ENCODE data around the gene COL6A2. TPM values are rescaled to one million over a fixed set of nuclear protein-coding genes. Genes with fewer than 3 reads are reported as not detected.
"Not testable (repeated sequence)": the region's sequence is repeated elsewhere in the genome, so short reads cannot be mapped to it uniquely, and the experiment has no call there.

The COL6A2 gene
- total RNA-seq, 1 donor from 2014 or later, result 37.1 TPM

DNA sequence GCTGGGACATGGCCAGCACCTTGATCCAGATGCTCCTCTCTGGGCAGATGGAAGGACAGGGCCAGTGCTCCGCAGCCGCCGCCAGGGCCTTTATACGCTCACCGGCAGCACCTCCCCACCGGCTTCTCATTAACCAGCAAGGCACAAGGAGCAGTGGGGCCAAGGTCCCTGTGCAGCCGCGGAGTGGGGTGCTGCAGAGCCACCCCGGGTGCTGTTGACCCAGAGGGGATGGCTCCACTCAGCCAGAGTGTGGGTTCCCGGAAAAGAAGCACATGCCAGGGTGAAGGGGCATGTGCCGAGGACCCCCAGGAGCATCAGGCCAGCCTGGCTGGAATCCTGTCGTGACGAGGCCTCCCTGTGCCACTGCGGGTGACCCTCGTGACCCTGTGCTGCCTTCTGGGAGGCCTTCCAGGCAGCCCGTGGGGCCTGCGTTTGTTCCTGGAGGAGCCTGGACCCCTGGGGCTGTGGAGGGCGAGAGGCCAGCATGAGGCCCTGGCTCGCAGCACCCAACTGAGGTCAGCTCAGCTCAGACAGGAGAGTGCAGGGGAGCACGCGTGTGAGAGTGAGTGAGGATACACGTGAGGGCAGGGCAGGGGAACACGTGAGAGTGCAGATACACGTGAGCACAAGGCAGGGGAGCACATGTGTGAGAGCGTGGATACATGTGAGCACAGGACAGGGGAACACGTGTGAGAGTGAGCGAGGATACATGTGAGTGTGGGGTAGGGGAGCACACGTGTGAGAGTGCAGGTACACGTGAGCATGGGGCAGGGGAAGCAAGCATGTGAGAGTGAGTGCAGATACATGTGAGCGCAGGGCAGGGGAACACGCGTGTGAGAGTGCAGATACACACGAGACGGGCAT lies 57.8 kb downstream of the COL6A2 start, which contains the start of gene FTCD:
Gene FTCD, minus strand, starts transcription at position 66 of the 864 bp plus-strand sequence. Its CDS starts 56 bp downstream, at position 10.
- no peak for DNase-seq

DNA sequence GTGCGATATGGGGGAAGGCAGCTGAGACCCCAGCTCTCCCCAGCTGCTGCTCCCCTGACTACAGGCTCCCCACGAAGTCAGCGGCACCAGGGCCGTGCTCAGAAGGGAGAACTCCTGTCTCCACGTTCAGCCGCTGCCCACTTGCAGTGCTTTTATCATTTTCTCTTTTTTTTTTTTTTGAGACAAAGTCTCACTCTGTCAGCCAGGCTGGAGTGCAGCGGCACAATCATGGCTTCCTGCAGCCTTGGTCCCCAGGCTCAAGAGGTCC lies 58.4 kb downstream of the COL6A2 start:
- DNase-seq, result no peak

DNA sequence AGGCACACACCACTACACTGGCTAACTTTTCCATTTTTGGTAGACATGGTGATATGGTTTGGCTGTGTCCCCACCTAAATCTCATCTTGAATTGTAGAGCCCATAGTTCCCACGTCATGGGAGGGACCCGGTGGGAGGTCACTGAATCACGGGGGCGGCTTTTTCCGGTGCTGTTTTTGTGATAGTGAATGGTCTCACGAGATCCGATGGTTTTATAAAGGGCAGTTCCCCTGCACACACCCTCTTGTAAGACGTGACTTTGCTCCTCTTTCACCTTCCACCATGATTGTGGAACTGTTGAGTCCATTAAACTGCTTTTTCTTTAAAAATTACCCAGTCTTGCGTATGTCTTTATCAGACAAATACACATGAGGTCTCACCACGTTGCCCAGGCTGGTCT lies 58.8 kb downstream of the COL6A2 start:
- no peak for DNase-seq

DNA sequence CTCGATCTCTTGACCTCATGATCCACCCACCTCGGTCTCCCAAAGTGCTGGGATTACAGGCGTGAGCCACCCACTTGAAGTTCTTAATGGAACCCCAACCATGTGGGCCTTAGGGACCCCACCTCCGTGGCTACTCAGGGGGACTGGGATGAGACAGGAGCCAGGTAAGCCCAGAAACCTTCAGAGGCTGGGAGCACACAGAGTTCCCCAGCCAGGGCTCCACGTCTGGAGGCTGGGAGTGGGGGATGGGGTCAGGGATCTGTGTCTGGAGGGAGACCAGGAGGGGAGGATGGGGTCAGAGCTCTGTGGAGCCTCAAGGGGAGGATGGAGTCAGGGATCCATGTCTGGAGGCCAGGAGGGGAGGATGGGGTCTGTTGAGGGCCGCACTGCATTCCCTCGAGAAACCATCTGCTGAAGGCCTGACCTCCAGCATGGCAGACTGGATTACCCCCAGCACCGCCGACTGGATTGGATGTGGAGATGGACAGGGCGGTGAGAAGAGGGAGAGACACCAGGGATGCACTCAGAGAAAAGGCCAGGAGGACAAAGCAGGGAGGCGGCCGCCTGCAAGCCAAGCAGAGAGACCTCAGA lies 59.6 kb downstream of the COL6A2 start:
- no peak for DNase-seq

DNA sequence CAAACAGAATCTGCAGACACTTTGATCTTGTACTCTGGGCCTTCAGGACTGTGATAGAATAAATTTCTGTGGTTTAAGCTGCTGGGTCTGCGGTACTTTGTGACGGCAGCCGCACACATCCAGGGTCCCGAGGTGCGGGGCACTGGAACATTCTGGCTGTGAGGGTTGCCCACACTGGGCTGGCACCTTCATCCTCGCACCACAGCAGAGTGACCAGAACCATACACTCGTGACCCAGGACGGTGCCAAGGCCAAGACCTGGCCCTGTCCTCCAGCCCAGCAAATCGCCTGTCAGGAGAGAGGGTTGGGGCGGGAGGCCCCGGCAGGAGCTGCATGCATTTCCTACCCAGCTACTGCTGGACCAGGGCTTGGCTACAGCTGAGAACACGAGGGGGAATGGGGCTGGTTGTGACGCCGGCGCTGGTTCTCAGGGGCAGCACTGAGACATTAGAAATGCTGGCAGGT lies 60.1 kb downstream of the COL6A2 start:
- DNase-seq, result no peak

GRCh38 chr21:46158666-46159300 lies 60.9 kb downstream of the COL6A2 start:
- DNase-seq, result no peak

DNA sequence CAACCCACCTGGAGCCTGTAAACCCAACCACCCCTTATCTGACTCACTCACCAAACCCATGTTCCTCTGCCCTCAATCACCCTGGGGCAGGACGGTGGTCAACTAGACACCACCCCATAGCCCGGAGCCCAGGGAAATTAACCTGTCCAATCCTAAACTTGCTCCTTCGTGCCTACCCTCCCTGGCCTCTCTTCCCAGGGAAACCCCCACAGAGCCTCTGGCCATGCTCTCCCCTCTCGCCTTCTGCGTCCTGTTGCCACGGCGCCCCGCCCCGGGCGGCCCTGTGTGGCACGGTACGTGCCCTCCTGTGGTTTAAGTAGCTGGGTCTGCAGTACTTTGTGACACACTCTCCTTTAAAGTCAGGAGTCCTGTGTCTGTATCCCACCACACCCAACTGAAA lies 61.5 kb downstream of the COL6A2 start:
- DNase-seq, result no peak

- no peak for DNase-seq
These were observed 62.1 kb downstream of the COL6A2 start for GRCh38 chr21:46159841-46160656.

DNA sequence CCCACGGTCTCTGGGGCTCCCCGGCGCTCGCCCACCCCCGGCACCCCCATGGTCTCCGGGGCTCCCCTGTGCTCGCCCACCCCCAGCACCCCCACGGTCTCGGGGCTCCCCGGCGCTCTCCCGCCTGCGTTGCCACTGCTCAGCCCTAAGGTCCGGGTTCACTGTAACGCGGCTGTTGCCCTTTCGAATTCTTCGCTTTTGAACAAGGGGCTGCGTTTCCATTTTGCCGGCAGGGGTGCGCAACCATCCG lies 62.7 kb downstream of the COL6A2 start:
- no peak for DNase-seq

- DNase-seq, result no peak
These were observed 63.2 kb downstream of the COL6A2 start for GRCh38 chr21:46160907-46161632.

- no peak for DNase-seq
These were observed 64.0 kb downstream of the COL6A2 start for GRCh38 chr21:46161633-46162592.

DNA sequence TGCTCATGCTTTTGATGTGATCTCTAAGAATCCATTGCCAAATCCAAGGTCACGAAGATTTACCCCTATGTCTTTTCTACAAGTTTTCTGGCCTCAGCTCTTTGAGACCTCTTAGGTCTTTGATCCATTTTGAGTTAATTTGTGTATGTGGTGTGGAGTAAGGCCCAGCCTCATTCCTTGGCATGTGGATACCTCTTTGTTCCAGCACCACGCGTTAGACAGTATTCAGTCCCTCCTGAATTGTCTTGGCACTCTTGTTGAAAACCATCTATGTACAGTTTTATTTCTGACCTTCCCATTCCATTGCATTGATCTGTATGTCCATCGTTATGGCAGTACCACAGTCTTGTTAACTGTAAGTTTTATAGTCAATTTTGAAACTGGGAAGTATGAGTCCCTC lies 65.5 kb downstream of the COL6A2 start:
- no peak for DNase-seq

DNA sequence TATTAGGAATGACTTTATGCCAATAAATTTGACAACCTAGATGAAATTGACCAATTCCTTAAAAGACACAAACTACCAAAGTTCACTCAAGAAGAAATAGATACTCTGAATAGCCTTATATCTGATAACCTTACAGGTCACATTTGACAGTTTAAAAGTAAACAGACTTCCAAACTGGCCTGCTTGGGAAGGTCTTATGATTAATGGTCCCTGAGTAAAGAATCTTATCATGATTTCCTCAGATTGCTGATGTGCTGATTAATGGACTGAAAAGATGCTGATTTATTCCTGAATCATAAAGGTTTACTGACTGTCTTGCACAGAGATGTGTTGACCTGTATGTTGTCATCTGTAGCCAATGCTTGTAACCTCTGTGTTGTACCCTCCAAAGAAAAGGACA lies 67.2 kb downstream of the COL6A2 start:
- DNase-seq, result no peak

GRCh38 chr21:46168238-46168637 lies 70.3 kb downstream of the COL6A2 start:
- DNase-seq, result no peak

GRCh38 chr21:46168659-46169386 lies 70.9 kb downstream of the COL6A2 start:
- DNase-seq, result no peak

- DNase-seq, result not testable (repeated sequence)
These were observed 72.7 kb downstream of the COL6A2 start for GRCh38 chr21:46170436-46171193.

GRCh38 chr21:46171585-46171984 lies 73.7 kb downstream of the COL6A2 start:
- no peak for DNase-seq

DNA sequence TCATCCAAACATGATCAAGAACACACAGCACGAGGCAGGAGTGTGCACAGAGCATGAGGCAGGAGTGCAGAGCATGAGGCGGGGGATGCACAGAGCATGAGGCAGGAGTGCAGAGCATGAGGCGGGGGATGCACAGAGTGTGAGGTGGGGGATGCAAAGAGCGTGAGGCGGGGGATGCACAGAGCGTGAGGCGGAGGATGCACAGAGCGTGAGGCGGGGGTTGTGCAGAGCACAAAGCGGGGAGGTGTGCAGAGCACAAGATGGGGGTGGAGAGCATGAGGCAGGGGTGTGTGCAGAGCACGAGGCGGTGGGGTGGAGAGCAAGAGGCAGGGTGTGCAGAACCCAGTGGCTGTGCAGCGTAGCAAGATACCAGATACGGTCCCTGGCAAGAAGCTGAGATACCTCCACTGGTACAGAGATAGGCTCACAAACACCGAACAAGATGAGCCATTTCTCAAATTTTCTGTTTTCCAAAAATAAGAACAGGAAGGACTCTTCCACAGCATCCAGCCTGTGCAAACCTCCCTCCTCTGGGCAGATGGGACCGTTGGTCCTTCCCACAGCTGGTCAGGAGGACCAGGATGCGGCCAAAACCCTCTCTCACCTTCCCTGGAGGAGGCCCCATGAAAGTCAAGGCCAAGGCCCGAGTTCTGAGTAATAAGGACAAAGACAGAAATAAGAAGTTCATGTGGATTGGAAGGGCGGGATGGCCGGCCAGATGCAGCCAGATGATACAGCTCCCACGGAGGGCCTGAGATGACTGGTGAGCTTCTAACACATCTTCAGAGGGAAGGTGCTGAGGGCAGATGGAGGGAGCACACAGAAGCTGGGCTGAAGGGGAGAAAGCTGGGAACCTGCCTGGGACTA lies 74.3 kb downstream of the COL6A2 start:
- no peak for DNase-seq
